Panc1 (cell line): Measurements from ENCODE around the gene CXCR5. TPM values are rescaled to one million over a fixed set of nuclear protein-coding genes. Genes with fewer than 3 reads are reported as not detected.

Source experiments
- ATAC-seq: fragments of 200-7000 bp; cut with Tn5 transposase; 2 replicates; pipeline ENCODE4 v1.9.1; 2020; ENCODE audit warnings: mild to moderate bottlenecking, moderate library complexity
- BruUV-seq: library from RNA; stranded (reverse); fragments of 400-500 nt; replicated peaks from 2 replicates; lab custom pipeline; 2021; lab: Mats Ljungman, UMichigan
- CTCF ChIA-PET: fragments of 300-600 bp; sonication (Branson Sonifier 250); formaldehyde crosslinking; loops from one replicate; lab custom pipeline; 2022; ENCODE audit warnings: antibody characterized with exemption; lab: Charles Lee
- POLR2A ChIA-PET: fragments of 300-600 bp; sonication (Branson Sonifier 250); formaldehyde crosslinking; loops from one replicate; lab custom pipeline; 2022; ENCODE audit warnings: antibody characterized with exemption; lab: Charles Lee
- DNase-seq: peaks from one replicate; pipeline ENCODE4 v3.0.0-alpha.2; 2010; ENCODE audit warnings: low read depth, low spot score
- H3K27ac ChIP-seq: 2 replicates; pipeline ENCODE4 v1.5.1; 2011; ENCODE audit warnings: mild to moderate bottlenecking, low read length, inconsistent platforms
- H3K27me3 ChIP-seq: fragments of 200-500 bp; sonication (Bioruptor generic); 2 replicates; pipeline ENCODE4 v1.6.0; 2014; ENCODE audit warnings: low read length, inconsistent platforms; ENCODE audit not compliant: control insufficient read depth, insufficient read depth
- H3K36me3 ChIP-seq: fragments of 200-500 bp; sonication (Bioruptor generic); 2 replicates; pipeline ENCODE4 v1.5.1; 2014; ENCODE audit warnings: inconsistent platforms, mild to moderate bottlenecking, low read length, moderate library complexity; ENCODE audit not compliant: control insufficient read depth, insufficient read depth
- H3K4me1 ChIP-seq: 2 replicates; pipeline ENCODE4 v1.5.1; 2011; ENCODE audit warnings: inconsistent platforms, mild to moderate bottlenecking, low read length, moderate library complexity; ENCODE audit not compliant: control insufficient read depth, insufficient read depth
- H3K4me3 ChIP-seq, 2 experiments: 2 replicates each; pipeline ENCODE4 v1.5.1; 2011 to 2012; ENCODE audit warnings: low read depth in 2 of 2, low read length in 2 of 2, mild to moderate bottlenecking in 2 of 2, inconsistent platforms in 1 of 2, moderate library complexity in 1 of 2
- H3K9me3 ChIP-seq: fragments of 200-500 bp; sonication (Bioruptor generic); 2 replicates; pipeline ENCODE4 v1.5.1; 2014; ENCODE audit warnings: low read depth, mild to moderate bottlenecking, inconsistent platforms, low read length, moderate library complexity; ENCODE audit not compliant: control insufficient read depth, insufficient read depth
- POLR2AphosphoS5 ChIP-seq: IDR thresholded peaks from 2 replicates; pipeline ENCODE4 v1.6.1; 2012; ENCODE audit warnings: mild to moderate bottlenecking, low read depth, low read length, moderate library complexity
- SIN3A ChIP-seq: IDR thresholded peaks from 2 replicates; pipeline ENCODE4 v1.6.1; 2012; ENCODE audit warnings: low read depth, mild to moderate bottlenecking, low read length, moderate library complexity, borderline replicate concordance; ENCODE audit not compliant: insufficient read depth
- TCF7L2 ChIP-seq: IDR thresholded peaks from 2 replicates; pipeline ENCODE4 v1.6.1; 2011; ENCODE audit warnings: mild to moderate bottlenecking, low read depth, low read length, inconsistent platforms
- in situ Hi-C: cut with HindIII; loops from 2 replicates; pipeline ENCODE4 v1.10.0; 2016; ENCODE audit warnings: low sequenced_read_pairs, low pct_unique_long_range_greater_than_20kb
- intact Hi-C: fragments of 100-400 bp; cut with micrococcal nuclease; formaldehyde crosslinking; loops from one replicate; pipeline ENCODE4 v1.10.0; 2022; ENCODE audit not compliant: unreplicated experiment
- total RNA-seq: library from RNA; stranded (reverse); gene quantifications from one replicate; pipeline ENCODE4 v1.2.1, GENCODE V29; 2021; ENCODE audit not compliant: unreplicated experiment
- TF ChIP-seq, protein P1 (sequence below), 2 experiments: IDR thresholded peaks; 2 replicates each; pipeline ENCODE4 v1.6.1; 2011 to 2012; ENCODE audit warnings: low read depth in 2 of 2, control low read depth in 1 of 2, low read length in 1 of 2, mild to moderate bottlenecking in 1 of 2, moderate library complexity in 1 of 2; ENCODE audit not compliant: insufficient read depth in 1 of 2
- TF ChIP-seq, protein P2 (sequence below): fragments of 450-650 bp; IDR thresholded peaks from 2 replicates; pipeline ENCODE4 v1.5.1; 2017; ENCODE audit warnings: mild to moderate bottlenecking

CXCR5 gene
- total RNA-seq, 1 experiment from 2014 or later = not detected

DNA sequence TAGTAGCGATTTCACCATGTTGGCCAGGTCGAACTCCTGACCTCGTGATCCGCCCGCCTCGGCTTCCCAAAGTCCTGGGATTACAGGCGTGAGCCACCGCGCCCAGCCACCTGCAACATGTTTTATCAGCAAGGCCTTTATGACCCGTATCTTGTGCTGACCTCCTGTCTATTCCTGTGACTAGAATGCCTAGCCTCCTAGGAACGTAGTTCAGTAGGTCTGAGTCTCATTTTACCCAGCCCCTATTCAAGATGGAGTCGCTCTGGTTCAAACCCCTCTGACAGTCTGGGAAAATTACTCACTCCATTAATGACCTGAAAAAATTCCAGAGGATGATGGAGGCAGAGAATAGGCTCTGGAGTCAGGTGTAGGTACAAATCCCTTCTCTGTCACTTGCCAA is 30.0 kb upstream of the CXCR5 start:
- BruUV-seq = no TSS peak
- in situ Hi-C loops (no loop called here), intact Hi-C loops (no loop called here)
- Histone ChIP-seq H3K4me1 (no peaks in the 10 kb centered on the region), H3K27ac (no peak overlapping the region), H3K4me3 (no peak overlapping the region), H3K9me3 (no peaks in the 10 kb centered on the region), H3K36me3 (no peaks in the 10 kb centered on the region), H3K27me3 (no peaks in the 10 kb centered on the region)
- ChIA-PET POLR2A (no interaction called here), CTCF (no interaction called here)
- DNase-seq = no peak
- TF ChIP-seq SIN3A (no peak), TCF7L2 (no peak), POLR2AphosphoS5 (no peak)
- TF ChIP-seq, protein P1, sequence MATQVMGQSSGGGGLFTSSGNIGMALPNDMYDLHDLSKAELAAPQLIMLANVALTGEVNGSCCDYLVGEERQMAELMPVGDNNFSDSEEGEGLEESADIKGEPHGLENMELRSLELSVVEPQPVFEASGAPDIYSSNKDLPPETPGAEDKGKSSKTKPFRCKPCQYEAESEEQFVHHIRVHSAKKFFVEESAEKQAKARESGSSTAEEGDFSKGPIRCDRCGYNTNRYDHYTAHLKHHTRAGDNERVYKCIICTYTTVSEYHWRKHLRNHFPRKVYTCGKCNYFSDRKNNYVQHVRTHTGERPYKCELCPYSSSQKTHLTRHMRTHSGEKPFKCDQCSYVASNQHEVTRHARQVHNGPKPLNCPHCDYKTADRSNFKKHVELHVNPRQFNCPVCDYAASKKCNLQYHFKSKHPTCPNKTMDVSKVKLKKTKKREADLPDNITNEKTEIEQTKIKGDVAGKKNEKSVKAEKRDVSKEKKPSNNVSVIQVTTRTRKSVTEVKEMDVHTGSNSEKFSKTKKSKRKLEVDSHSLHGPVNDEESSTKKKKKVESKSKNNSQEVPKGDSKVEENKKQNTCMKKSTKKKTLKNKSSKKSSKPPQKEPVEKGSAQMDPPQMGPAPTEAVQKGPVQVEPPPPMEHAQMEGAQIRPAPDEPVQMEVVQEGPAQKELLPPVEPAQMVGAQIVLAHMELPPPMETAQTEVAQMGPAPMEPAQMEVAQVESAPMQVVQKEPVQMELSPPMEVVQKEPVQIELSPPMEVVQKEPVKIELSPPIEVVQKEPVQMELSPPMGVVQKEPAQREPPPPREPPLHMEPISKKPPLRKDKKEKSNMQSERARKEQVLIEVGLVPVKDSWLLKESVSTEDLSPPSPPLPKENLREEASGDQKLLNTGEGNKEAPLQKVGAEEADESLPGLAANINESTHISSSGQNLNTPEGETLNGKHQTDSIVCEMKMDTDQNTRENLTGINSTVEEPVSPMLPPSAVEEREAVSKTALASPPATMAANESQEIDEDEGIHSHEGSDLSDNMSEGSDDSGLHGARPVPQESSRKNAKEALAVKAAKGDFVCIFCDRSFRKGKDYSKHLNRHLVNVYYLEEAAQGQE (IDR thresholded peaks at IDR 0.05; ENCODE audit: insufficient read depth in 1 of 2, low read depth in 2 of 2, low read length in 1 of 2) = no peak
- TF ChIP-seq, protein P2, sequence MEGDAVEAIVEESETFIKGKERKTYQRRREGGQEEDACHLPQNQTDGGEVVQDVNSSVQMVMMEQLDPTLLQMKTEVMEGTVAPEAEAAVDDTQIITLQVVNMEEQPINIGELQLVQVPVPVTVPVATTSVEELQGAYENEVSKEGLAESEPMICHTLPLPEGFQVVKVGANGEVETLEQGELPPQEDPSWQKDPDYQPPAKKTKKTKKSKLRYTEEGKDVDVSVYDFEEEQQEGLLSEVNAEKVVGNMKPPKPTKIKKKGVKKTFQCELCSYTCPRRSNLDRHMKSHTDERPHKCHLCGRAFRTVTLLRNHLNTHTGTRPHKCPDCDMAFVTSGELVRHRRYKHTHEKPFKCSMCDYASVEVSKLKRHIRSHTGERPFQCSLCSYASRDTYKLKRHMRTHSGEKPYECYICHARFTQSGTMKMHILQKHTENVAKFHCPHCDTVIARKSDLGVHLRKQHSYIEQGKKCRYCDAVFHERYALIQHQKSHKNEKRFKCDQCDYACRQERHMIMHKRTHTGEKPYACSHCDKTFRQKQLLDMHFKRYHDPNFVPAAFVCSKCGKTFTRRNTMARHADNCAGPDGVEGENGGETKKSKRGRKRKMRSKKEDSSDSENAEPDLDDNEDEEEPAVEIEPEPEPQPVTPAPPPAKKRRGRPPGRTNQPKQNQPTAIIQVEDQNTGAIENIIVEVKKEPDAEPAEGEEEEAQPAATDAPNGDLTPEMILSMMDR = no peak
- no peak for ATAC-seq

DNA sequence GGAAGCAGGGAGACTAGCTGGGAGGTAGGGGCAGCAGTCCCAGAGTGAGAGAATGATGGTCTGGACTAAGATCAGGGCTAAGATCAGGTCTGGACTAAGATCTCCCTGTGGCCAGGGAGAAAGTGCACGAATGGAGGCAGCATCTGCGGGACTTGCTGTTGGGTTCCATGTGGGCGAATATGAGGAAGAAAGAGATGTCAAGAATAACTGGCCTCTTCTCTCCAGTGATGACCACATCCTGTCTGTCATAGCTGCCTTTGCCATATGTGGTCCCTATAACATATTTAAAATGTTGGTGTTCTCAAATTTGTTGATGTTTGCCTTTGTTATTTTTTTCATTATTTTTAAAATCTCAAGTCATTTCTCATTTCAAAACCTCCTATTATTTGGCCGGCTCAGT is 27.4 kb upstream of the CXCR5 start:
- H3K27ac ChIP-seq = no peak overlapping the region
- no peaks in the 10 kb centered on the region for H3K4me1 ChIP-seq
- intact Hi-C loops (no loop called here), in situ Hi-C loops (no loop called here)
- no peak for TF ChIP-seq POLR2AphosphoS5
- TF ChIP-seq, protein P1 (IDR thresholded peaks at IDR 0.05; ENCODE audit: insufficient read depth in 1 of 2, low read depth in 2 of 2, low read length in 1 of 2) = no peak
- no peak for TF ChIP-seq TCF7L2
- TF ChIP-seq SIN3A = no peak
- TF ChIP-seq, protein P2 = no peak
- DNase-seq = no peak
- ATAC-seq = no peak
- no peaks in the 10 kb centered on the region for H3K27me3 ChIP-seq
- ChIA-PET CTCF (interaction anchor here (0.7 kb wide), 1 partner anchor 12 kb away, joined by 3 read pairs; no protein-coding TSS in a partner anchor), POLR2A (interaction anchor here (0.6 kb wide), 1 partner anchor 1902 kb away, joined by 8 read pairs; no protein-coding TSS in a partner anchor)
- H3K4me3 ChIP-seq = no peak overlapping the region
- BruUV-seq = no TSS peak
- no peaks in the 10 kb centered on the region for H3K9me3 ChIP-seq
- no peaks in the 10 kb centered on the region for H3K36me3 ChIP-seq
